ENCODE results near the gene NGFR.

NGFR gene

DNA sequence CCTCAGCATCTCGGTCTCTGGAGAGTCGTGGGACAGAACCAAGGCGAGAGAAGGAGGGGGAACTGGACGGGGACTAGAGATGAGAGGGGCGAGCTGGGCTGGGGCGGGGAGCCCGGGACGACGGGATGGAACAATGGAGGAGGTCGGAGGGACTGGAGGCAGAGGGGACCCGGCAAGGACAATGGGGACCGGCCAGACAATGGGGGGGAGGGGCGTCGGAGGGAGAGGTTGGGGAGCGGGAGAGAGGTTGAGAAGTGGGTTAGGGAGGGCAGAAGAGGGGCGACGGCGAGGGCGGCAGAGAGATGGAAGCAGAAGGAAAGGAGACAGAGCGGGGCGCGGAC is 719 bp downstream of the NGFR start (continued):
- TF ChIP-seq, protein P1, sequence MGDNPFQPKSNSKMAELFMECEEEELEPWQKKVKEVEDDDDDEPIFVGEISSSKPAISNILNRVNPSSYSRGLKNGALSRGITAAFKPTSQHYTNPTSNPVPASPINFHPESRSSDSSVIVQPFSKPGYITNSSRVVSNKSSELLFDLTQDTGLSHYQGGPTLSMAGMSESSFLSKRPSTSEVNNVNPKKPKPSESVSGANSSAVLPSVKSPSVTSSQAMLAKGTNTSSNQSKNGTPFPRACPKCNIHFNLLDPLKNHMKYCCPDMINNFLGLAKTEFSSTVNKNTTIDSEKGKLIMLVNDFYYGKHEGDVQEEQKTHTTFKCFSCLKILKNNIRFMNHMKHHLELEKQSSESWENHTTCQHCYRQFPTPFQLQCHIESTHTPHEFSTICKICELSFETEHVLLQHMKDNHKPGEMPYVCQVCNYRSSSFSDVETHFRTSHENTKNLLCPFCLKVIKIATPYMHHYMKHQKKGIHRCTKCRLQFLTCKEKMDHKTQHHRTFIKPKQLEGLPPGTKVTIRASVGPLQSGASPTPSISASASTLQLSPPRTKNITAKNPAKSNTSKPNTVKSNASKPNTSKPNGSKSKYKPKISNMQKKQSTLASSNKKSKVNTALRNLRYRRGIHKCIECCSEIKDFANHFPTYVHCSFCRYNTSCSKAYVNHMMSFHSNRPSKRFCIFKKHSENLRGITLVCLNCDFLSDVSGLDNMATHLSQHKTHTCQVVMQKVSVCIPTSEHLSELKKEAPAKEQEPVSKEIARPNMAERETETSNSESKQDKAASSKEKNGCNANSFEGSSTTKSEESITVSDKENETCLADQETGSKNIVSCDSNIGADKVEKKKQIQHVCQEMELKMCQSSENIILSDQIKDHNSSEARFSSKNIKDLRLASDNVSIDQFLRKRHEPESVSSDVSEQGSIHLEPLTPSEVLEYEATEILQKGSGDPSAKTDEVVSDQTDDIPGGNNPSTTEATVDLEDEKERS (tag by site-specific recombination; IDR thresholded peaks at IDR 0.05) = no peak
- TF ChIP-seq ZNF423 (tag by site-specific recombination; IDR thresholded peaks at IDR 0.05) (no peak), ZNF416 (tag by site-specific recombination; IDR thresholded peaks at IDR 0.05) (no peak), ZNF660 (tag by site-specific recombination; IDR thresholded peaks at IDR 0.05) (no peak), ZNF239 (tag by site-specific recombination; IDR thresholded peaks at IDR 0.05) (no peak), ZNF792 (tag by site-specific recombination; IDR thresholded peaks at IDR 0.05) (no peak), ZNF37A (tag by site-specific recombination; IDR thresholded peaks at IDR 0.05) (no peak), ZNF341 (tag by site-specific recombination; IDR thresholded peaks at IDR 0.05; ENCODE audit: low read depth) (no peak), ZNF26 (tag by site-specific recombination; IDR thresholded peaks at IDR 0.05) (no peak), SP7 (tag by site-specific recombination; IDR thresholded peaks at IDR 0.05) (no peak), ELK4 (IDR thresholded peaks at IDR 0.05; ENCODE audit: borderline replicate concordance, low read depth, low read length) (no peak), ZNF513 (tag by site-specific recombination; IDR thresholded peaks at IDR 0.05) (no peak), ZNF558 (tag by site-specific recombination; IDR thresholded peaks at IDR 0.05) (no peak), BCL6B (tag by site-specific recombination; IDR thresholded peaks at IDR 0.05) (no peak), BCL11A (tag by site-specific recombination; IDR thresholded peaks at IDR 0.05; ENCODE audit: low read depth) (0 out of 2 replicates have a peak, but pooled peaks have one; percentile 45), ZNF366 (tag by site-specific recombination; conservative IDR thresholded peaks at IDR 0.05) (peak; percentile 85), EGR2 (tag by site-specific recombination; IDR thresholded peaks at IDR 0.05; ENCODE audit: low read depth) (no peak), ZSCAN18 (tag by site-specific recombination; IDR thresholded peaks at IDR 0.05) (no peak), SP2 (tag by site-specific recombination; IDR thresholded peaks at IDR 0.05) (peak; percentile 40), KLF8 (tag by site-specific recombination; IDR thresholded peaks at IDR 0.05) (no peak), HOXD13 (CRISPR knock-in tag; IDR thresholded peaks at IDR 0.05; ENCODE audit: borderline replicate concordance) (no peak), PRDM1 (tag by site-specific recombination; IDR thresholded peaks at IDR 0.05) (no peak), YY2 (tag by site-specific recombination; IDR thresholded peaks at IDR 0.05) (peak; percentile 21; the same call in 1 of the 2 replicates)
- TF ChIP-seq, protein P2, sequence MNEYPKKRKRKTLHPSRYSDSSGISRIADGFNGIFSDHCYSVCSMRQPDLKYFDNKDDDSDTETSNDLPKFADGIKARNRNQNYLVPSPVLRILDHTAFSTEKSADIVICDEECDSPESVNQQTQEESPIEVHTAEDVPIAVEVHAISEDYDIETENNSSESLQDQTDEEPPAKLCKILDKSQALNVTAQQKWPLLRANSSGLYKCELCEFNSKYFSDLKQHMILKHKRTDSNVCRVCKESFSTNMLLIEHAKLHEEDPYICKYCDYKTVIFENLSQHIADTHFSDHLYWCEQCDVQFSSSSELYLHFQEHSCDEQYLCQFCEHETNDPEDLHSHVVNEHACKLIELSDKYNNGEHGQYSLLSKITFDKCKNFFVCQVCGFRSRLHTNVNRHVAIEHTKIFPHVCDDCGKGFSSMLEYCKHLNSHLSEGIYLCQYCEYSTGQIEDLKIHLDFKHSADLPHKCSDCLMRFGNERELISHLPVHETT (tag by site-specific recombination; IDR thresholded peaks at IDR 0.05) = 0 out of 2 replicates have a peak, but pooled peaks have one; percentile 34
- TF ChIP-seq, protein P3, sequence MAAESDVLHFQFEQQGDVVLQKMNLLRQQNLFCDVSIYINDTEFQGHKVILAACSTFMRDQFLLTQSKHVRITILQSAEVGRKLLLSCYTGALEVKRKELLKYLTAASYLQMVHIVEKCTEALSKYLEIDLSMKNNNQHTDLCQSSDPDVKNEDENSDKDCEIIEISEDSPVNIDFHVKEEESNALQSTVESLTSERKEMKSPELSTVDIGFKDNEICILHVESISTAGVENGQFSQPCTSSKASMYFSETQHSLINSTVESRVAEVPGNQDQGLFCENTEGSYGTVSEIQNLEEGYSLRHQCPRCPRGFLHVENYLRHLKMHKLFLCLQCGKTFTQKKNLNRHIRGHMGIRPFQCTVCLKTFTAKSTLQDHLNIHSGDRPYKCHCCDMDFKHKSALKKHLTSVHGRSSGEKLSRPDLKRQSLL (tag by site-specific recombination; IDR thresholded peaks at IDR 0.05) = no peak
- TF ChIP-seq, protein P4, sequence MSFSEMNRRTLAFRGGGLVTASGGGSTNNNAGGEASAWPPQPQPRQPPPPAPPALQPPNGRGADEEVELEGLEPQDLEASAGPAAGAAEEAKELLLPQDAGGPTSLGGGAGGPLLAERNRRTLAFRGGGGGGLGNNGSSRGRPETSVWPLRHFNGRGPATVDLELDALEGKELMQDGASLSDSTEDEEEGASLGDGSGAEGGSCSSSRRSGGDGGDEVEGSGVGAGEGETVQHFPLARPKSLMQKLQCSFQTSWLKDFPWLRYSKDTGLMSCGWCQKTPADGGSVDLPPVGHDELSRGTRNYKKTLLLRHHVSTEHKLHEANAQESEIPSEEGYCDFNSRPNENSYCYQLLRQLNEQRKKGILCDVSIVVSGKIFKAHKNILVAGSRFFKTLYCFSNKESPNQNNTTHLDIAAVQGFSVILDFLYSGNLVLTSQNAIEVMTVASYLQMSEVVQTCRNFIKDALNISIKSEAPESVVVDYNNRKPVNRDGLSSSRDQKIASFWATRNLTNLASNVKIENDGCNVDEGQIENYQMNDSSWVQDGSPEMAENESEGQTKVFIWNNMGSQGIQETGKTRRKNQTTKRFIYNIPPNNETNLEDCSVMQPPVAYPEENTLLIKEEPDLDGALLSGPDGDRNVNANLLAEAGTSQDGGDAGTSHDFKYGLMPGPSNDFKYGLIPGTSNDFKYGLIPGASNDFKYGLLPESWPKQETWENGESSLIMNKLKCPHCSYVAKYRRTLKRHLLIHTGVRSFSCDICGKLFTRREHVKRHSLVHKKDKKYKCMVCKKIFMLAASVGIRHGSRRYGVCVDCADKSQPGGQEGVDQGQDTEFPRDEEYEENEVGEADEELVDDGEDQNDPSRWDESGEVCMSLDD (tag by site-specific recombination; IDR thresholded peaks at IDR 0.05) = no peak

Data from HEK293 (cell line).